NB4 (cell line): ENCODE measurements around the gene ADAP1.

ENCODE experiments used
- DNase-seq: peaks from one replicate; pipeline ENCODE4 v3.0.0; 2010; ENCODE audit warnings: low read depth
- H3K4me3 ChIP-seq: one replicate; pipeline ENCODE4 v1.5.1; 2011; ENCODE audit warnings: mild to moderate bottlenecking, low read depth, low read length, moderate library complexity
- CTCF ChIP-seq: IDR thresholded peaks from one replicate; pipeline ENCODE4 v1.5.1; 2012; ENCODE audit warnings: low read depth, low read length
- MYC ChIP-seq: IDR thresholded peaks from 2 replicates; pipeline ENCODE4 v1.6.1; 2011; ENCODE audit warnings: low read depth, low read length
- POLR2A ChIP-seq: IDR thresholded peaks from 2 replicates; pipeline ENCODE4 v1.6.1; 2011; ENCODE audit warnings: mild to moderate bottlenecking; ENCODE audit not compliant: insufficient read length; ENCODE audit errors: extremely low read depth
- TF ChIP-seq, protein P1 (sequence below): IDR thresholded peaks from 2 replicates; pipeline ENCODE4 v1.6.1; 2011; ENCODE audit warnings: low read depth, low read length

Gene ADAP1

DNA sequence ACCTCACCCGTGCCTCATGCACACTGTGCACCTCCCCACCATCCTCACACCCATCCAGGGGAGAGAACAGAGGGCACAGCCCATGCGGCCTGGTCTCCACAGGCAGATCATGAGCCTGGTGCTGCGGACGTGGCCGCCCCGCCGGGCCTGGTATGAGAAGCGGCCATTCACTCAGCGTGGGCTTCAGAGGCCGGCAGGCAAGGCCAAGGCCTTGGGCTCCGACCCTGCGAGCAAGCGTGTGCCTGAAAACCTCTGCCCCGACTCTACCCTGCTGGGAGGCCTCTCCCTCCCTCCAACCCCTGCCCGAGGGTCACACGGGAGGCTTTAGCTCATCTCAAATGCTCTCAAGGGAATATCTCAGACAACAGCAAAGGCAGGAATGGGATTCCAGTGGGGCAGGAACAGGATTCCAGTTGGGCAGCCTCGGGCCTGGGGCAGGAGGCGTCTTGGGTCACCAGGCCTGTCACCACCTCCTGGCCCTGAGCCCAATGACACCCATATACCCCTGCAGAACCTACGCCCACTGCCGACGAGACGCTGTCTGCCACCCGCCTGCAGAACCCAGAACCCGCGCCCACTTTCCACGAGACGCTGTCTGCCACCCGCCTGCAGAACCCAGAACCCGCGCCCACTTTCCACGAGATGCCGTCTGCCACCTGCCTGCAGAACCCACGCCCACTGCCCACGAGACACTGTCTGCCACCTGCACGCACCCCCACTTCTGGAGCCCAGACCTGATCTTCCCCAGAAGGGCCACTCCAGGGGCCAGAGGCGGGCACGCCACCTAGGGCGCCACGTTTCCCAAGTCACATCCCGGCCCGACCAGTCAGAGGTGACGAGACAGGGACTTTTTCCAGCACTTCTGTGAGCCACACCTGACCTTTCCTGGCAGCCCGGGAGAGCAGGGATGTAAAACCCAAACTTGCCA is 38.9 kb downstream of the ADAP1 start:
- H3K4me3 ChIP-seq = no peak overlapping the region
- TF ChIP-seq, protein P1, sequence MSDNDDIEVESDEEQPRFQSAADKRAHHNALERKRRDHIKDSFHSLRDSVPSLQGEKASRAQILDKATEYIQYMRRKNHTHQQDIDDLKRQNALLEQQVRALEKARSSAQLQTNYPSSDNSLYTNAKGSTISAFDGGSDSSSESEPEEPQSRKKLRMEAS = no peak
- TF ChIP-seq MYC (no peak), CTCF (no peak), POLR2A (no peak)
- no peak for DNase-seq

DNA sequence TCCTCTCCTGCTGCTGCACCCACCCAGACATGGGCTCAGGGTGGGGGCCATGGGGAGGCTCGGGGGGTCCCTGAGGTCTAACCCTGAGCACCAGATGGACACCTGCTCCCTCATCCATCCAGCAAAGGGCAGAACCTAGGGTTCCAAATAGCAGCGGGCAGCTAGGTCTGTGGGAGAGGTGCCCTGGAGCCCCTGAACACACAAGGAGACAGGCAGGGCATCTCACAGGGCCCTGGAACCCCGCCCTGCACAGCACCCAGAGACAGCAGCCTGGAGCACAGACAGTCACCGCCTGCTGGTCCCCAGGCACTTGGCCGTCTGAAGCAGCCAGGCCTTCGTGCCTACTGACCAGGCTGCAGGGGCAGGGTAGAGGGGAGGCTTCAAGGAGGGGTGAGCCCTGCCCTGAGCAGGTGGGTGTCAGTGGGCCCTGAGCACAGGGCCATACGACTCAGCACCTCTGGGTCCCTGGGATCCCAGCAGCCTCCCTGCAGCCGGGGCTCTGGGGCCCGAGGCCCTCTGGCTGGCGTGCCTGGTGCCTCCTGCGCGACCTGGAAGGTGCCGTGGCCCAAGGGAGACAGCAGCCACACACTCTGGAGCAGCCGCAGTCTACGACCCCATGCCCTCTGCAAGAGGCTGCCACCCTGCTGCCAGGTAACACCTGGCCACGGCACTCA is 39.8 kb downstream of the ADAP1 start:
- H3K4me3 ChIP-seq = no peak overlapping the region
- no peak for TF ChIP-seq POLR2A
- no peak for DNase-seq

DNA sequence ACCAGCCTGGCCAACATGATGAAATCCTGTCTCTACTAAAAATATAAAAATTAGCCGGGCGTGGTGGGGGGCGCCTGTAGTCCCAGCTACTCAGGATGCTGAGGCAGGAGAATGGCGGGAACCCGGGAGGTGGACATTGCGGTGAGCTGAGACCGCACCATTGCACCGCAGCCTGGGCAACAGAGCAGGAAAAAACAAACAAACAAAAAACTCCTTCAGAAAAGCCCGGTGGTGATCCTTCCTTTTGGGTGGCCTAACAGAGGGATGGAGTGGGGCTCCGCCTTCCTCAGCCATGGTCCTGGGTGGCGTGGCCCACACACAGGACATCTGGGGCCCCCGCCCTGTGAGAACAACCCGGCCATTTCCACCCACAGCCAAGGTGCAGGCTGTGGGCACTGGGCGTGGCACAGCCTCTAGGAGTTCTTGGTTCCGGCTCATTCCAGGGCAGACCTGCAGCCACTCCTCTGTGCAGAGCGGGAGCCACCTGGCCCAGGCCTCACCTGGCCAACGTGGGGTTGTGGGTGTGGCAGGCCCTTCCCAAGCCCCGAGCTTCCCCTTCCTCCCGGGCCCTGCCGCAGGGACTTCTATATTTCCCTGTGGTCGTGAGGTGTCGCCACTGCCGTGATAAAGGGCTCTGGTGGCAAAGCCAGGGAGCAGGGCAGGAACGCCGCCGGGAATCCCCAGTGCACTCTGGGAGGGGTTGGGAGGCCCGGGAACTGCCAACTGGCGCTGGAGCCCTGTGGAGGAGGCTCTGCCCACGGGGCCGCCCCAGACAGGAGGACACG is 40.6 kb downstream of the ADAP1 start:
- TF ChIP-seq POLR2A (no peak), MYC (no peak)
- H3K4me3 ChIP-seq = no peak overlapping the region
- DNase-seq = no peak

DNA sequence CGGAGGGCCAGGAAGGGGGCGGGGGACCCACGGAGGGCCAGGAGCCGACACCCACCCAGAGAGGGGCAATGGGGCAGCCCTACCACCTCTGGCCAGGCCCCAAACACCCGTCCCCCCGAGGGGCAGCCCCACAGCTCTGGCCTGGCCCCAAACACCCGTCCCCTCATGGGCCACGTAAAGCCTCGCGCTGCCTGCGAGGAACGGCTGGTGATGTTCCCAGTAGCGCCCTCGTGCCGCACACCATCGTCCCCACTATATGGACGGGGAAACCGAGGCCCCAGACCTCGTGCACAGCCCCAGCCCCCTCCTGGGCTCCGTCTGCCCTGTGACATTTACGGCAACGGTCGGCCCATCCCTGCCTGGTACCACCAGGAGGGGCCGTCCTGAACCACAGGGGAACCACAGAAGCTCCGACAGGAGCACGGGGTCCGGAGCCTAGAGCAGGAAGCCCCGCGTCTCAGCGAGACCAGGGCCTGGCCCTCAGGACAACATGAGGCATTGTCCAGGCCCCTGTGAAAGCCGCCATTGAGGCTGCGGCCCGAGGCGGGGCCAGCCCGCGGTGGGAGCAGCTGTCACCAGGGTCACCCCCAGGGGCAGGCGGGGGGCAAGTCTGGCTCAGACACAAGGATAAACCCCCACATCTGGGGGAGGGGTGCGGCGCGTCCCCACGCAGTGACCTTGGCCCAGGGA is 42.5 kb downstream of the ADAP1 start:
- no peak for DNase-seq
- no peak overlapping the region for H3K4me3 ChIP-seq
- TF ChIP-seq POLR2A = no peak

- H3K4me3 ChIP-seq = no peak overlapping the region
- TF ChIP-seq POLR2A (no peak), CTCF (no peak), MYC (no peak)
- TF ChIP-seq, protein P1 = no peak
- no peak for DNase-seq
Observed at GRCh38 chr7:910931-911431, 43.5 kb downstream of the ADAP1 start.

DNA sequence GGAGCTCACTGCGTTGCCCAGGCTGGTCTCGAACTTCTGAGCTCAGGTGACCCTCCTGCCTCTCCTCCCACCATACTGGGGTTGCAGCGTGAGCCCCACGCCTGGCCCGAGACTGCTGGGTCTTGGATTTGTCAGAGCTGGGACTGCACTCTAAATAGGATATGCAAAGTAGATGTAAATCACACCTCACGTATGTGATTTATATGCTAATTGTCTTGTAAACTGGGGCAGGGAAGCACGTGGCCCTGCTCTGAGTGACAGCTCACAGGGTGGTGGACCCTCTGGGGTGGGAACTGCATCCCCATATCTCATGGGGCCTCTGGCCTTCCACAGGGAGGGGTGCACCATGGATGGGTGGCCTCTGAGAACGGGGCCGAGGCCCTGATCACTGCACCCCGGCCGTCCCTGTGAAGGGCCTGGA is 44.0 kb downstream of the ADAP1 start:
- TF ChIP-seq, protein P1 = no peak
- no peak for TF ChIP-seq CTCF
- no peak for TF ChIP-seq MYC
- no peak for TF ChIP-seq POLR2A
- H3K4me3 ChIP-seq = no peak overlapping the region
- DNase-seq = no peak
